Activated gamma-delta T cell (primary cell): ENCODE data around the gene SEMA6D.

Source experiments
- DNase-seq: peaks from one replicate; lab custom pipeline; 2025; lab: John Stamatoyannopoulos, UW

The SEMA6D gene

DNA sequence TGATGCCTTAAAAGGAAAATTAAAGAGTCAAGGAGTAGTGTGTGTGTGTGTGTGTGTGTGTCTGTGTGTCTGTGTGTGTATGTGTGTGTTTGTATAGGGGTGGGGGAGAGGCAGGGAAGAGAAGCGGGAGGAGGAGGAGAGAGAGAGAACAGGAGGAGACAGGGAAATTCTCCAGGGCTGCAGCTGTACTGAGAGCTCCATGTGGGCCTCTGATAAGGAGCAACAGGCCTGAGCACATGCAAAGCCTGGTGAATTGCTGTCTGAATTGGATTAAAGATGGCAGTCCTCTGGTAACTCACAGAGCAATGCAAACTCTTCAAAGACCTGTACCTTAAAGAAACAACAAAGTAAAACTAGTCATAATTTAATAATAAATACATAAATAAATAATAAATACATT, 70.6 kb downstream of the SEMA6D start:
- no peak for DNase-seq

DNA sequence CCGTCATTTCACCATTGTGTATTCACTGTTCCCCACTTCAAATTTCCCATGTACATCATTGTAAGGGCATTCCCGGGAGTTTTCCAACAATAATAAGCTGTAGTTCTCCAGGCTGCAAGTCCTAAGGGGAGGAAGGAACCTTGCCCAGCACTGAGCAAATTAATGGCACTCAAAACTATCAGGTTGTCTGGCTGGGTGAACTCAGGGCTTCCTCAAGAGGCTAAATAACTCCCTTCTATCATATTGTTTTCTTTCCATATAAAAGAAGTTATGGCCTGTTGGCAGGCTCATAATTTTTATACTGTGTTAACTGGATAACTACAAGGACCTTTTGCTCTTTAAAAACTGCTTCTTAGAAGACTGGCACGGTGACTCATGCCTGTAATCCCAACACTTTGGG, 71.4 kb downstream of the SEMA6D start:
- DNase-seq, result no peak

DNA sequence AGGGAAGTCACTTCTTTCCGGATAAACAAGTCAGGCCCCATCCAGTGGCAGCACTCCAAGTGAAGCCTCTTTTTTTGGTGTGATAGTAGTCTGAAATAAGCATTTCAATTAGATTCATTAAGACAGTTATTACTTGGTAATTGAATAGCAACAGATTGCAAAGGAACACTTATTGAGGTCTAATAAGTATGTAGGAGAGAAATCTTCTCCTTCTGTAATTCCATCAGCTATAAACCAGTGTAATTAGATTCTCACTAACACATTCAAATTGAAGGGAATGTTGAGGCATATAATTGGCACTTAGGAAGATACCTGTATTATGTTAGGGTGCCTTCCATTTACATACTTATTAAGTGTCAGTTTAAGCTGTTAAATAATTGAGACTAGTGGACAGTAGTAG, 73.9 kb downstream of the SEMA6D start:
- DNase-seq, result no peak

DNA sequence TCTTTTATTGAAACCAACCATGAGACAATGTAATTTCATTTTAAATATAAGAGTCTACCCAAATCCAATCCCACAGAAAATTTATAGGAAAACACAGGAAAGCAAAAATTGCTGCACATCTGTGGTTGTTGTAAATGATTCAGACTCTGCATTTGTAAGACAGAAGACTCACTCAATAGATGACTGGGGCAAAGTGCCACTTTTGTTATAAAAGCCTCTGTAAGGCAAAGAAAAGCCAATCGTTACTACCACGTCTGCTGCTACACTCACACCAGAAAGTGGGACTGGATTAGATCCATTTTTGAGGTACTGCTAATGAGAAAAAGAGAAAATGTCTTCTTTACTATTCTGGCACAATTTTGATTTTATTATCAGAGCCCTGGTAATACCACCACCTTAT, 74.9 kb downstream of the SEMA6D start:
- DNase-seq, result no peak

DNA sequence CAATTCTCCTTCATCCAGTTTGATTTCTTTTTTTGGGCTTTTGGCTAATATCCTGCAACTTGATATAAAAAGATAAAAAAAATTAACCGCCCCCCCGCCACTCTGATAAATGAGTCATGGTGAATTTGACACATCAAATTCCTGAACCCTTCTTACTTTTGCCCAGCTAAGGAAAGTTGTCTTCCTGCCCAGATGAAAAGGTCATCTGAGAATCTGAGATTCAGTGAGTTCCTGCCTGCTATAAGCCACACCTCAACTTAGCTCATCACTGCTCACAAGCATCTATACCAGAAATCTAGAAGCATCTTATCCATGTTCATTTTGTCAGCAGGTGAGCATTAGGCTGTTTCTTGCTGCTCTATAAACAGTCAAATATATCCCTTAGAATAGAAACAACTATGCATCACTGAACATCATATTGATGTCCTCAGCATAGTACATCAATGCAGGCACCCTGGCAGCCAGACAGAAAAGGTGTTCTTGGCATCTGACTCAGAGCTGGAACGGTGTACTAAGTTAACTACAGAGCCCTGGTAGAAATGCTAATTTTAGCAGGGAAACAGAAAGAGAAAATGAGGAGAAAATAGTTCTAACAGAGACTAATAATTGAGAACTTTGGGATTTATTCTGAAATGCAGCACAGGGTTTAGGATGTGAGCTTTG, 77.1 kb downstream of the SEMA6D start:
- no peak for DNase-seq

DNA sequence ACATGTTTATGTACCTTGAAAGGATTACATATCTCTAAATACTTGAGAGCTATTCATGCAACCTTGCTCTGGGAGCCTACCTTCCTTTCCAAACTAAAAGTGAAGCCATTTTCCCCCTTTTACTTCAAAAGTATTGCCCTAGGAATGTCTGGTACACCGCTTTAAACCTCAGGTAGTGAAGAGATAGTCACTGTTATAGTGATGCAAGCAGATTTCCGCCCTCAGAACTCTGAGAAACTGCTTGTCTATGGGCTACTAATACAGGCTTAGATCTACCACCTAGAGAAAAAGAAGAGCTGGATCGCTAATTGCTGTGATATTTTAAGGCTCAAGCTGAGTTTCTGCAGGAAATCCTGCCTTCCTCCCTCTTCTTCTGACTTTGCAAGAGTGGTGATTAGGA, 78.6 kb downstream of the SEMA6D start:
- no peak for DNase-seq

DNA sequence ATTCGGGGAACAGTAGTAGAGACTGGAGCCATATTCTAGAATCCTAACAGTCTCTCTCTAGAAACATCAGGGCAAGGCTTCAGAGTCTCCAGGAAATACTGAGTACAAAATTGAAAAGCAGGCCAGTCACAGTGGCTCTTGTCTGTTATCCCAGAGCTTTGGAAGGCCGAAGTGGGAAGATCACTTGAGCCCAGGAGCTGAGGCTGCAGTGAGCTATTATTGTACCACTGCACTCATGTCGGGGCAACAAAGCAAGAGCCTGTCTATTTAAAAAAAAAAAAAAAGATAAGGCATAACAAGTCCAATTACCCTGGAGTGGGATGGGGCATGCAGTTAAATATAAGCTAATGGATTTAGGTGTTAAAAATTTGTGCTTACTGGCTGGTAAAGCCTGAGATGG, 79.0 kb downstream of the SEMA6D start:
- no peak for DNase-seq

DNA sequence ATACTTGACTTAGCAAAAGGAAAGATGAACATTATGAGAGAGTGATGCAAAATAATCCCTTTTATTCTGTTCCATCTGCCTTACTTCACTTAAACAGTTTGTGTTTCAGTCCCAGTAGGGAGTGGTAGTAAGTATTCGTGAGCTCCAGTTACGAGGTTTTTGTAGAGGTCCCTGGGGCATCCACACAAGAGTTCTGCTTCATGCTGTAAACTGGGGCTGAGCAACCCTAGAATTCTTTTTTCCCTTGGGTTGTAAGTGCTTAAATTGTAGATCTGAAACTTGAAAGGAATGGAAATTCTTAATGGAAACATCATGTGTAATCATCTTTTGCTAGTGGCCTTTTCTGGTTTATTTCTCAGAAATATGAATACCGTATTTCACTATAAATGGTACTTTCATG, 79.5 kb downstream of the SEMA6D start:
- DNase-seq, result no peak

DNA sequence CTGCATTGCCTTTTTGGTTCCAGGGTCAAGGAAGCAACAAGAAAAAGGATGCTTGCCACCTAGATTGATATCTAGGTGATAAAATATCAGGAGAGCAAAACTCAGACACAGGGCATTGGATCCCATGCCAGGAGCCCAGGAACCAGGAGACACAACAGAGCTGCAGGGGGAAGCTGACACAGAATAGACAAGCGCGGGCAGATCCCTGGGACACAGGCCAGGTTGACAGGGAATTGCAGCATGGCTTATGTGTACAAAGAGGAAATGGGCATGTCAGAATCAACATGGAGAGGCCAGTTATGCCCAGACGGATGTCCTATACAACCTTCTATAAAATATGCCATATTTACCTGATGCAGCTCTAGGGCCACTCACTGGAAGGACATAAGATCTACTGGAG, 84.2 kb downstream of the SEMA6D start:
- DNase-seq, result no peak

DNA sequence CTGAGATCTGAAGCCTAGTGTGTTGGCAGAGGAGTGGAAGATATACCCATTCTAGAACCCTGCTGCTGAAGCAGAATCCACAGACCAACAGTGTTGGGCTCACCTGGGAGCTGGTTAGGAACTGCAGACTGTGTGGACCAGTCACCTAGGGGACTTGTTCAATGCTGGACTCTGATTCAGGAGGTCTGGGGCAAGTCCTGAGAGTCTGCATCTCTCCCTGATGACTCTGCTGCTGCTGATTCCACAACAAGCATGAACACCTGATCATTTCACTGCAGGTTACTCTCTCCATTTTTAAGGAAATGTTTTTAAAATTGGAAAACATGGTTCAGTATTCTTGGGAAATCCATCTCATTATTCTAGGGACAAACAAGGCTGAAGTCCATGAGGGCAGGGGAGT, 84.9 kb downstream of the SEMA6D start:
- DNase-seq, result no peak

DNA sequence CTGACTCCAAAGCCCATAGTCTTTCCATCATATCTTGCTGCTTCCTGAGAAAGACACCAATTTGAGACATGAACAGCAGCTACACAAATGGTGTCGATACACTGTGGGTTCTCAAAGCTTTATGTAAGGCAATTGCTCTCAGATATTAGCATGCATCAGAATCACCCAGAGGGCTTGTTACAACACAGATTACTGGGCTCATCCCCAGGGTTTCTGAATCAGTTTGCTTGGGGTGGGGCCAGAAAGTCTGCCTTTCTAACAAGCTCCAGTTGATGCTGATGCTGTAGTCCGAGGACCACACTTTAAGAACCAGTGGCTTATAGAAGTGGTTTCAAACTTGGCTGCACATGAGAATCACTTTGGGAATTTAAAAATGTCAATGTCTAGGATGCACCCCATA, 86.5 kb downstream of the SEMA6D start:
- no peak for DNase-seq

DNA sequence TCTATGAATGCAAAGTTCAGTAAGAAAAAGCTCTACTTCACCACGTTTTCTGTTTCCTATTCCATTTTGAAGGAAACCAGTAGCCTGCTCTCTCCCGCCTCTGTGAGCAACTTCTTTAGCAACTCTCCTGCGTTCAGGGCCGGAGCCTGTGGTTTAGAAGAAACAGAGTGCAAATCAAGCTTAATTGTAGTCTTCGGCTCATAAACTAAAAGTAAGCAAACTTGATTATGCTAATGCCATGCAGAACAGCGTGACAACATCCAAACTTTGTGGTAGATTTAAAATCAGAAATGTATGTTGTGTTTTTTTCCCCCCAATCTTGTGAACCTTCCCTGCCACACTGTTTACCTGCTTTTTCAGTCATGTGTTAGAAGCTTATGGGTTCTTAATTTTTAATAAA, 87.4 kb downstream of the SEMA6D start:
- no peak for DNase-seq

DNA sequence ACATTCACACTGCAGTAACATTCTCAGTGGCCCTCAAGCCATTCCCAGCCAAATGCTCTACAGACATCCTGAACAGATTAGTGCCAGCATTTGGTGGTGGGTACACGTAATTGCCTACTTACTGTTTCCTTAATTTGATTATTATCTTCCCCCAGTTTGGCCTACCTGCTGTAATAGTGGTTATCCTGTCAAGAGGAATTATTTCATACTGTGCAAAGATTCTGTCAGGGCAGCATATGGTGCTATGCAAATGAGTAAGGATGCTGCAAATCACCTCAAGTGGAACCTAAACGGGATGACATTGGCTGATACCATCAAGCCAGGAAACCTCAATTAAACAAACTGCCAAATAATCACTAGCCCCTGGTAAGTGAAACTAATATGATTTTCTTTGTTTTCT, 88.7 kb downstream of the SEMA6D start:
- no peak for DNase-seq

DNA sequence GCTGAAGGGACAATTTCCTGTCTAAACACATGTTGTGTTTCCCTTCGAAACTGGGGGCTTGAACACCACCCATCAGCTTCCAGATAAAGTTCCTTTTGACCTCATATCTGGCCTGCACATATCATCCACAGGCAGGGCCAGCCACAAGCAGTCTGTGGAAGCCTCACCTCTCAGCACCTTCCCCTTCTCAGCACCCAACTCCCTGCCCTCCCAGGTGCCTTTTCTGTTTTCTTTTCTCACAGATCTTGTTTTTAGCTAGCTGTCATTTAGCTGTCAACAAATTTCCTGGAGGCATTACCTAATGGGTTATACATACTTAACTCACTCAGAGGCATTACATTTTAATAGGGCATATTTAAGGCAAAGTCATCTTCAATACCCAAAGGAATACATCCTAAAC, 93.9 kb downstream of the SEMA6D start:
- no peak for DNase-seq

DNA sequence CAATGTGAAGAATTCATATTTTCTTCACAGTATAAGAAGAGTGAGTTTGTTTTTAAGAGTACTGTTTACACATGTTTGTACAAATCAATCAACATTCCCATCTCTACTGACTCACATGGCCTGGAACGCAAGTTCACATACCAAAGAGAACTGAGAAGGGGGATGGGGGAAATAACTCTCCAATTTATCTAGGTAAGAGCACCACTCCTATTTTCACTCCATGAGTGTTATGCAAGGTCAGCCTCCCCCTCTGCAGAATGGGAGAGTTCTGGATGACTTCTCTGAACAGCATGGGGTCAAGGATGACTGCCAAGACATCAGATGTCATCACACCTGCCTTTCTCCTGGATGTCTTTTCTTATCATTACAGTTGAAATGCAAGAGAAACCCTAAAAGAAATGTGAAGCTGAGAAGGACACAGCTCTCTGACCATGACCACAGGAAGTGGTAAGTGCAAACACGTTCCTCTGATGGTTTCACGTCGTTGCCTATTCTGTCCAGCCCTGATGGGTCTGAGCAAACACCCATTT, 95.2 kb downstream of the SEMA6D start:
- DNase-seq, result no peak

DNA sequence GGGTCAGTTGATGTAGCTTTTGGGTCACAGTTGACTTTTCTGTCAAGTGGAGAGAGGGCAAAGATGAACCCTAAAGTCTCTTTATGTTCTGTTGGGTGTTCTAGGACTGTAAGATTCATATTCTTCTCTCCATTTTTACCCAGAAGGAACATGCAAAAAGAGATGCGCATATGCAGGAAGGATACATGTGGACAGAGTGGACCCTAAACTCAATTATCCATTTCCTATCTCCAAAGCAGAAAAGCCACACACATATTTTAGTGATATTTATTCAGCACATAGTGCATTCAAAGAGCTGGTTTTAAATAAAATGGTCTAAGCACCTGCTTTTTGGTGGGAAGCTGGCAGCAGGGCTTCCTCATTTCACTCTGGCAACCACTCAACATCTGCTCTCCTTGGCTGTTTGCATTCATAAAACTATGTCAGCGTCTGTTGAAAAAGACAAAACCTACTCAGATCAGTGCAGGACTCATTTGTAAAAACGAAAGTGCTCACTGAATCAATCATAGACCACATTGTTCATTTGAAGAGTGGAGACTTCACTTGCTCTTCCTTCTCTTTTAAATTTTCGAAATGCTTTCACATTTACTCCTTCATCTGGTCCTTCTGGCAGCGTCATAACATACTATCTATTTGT, 96.6 kb downstream of the SEMA6D start:
- DNase-seq, result no peak

DNA sequence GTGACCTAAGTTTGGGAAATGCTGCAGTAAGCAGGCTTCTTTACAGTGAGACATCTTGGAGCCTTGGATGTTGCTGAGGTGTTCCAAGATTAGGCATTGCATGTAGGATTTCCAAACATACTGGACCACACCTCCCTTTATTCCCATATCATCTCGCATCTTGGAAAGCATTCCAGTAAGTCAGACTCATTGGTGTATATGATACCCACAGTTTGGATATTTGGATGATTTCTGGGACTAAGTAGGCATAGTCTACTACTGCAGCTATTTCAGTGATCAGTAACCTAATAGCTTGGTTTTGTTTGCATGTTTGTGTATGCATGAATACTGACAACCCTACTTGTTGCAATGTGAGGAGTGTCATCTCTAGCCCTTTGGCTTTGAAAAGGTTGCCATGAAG, 97.3 kb downstream of the SEMA6D start:
- DNase-seq, result no peak

DNA sequence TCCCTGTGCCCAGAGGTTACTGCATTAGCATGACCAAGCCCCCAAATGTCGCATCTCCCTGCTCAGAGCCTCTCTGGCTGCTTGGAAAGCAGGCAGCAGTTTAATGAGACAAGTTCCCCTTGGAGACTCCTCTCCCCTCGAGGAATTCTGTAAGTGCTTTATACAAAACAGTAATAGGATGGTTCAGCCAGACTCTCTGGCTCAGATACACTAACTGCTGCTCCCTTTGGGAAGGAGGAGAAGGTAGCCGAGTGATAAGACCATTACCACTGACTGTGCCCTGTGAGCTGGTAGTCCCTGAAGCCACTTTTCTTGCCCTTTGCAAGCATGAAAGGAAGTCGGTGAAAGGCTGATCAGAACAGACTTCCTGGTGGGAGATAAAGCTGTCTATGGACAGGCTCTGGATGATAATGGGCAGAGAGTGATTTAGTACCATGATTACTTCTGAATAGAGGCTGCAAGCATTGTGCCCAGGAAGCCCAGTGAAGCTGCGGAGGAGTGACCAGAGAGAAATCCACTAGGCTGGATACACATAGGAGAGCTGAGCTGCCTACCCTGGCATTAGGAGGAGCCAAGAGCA, 100.8 kb downstream of the SEMA6D start:
- no peak for DNase-seq

DNA sequence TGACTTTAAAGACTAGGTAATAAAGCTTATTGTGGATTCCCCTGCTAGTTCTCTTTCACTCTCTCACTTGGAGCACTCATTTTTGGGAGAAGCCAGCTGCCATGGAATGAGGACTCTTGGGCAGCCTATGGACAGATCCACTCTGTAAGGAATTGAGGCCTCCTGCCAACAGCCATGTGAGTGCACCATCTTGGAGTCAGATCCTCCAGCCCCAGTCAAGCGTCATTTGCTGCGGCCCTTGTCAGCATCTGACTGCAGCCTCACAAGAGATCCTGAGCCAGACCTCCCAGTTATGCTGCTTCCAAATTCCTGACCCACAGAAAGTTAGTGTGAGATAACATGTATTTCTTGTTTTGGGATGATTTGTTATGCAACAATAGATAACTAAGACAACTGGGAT, 101.9 kb downstream of the SEMA6D start:
- no peak for DNase-seq

DNA sequence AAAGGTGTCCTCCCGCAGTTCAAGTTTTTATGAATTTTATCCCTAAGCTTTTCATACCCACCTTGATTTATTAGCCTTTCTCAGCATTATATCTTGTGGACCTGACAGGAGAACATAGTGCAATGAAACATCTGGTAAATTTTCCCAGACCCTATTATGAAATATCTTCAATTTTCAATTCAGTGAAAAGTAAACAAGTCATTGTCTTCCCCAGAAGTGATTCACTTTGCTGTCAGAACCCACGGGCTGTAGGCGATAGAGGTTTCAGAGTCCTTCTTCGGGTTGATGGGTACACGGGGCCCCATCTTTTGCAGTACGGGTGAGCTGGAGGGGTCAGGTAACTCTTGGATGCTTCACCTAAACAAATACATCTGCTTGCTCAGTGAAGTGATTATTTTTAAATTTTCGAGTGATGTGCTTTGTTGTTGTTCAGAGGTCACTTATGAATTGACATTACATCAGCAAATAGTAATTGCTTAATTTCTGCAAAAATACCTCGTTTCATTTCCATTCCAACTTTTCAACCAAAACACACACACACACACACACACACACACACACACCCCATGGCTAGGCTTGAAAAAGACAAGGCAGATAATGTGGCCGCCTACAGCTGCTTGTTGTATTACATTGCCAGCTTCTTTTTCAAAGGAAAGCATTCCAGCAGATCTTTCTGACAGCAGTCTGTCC, 102.9 kb downstream of the SEMA6D start:
- DNase-seq, result no peak

DNA sequence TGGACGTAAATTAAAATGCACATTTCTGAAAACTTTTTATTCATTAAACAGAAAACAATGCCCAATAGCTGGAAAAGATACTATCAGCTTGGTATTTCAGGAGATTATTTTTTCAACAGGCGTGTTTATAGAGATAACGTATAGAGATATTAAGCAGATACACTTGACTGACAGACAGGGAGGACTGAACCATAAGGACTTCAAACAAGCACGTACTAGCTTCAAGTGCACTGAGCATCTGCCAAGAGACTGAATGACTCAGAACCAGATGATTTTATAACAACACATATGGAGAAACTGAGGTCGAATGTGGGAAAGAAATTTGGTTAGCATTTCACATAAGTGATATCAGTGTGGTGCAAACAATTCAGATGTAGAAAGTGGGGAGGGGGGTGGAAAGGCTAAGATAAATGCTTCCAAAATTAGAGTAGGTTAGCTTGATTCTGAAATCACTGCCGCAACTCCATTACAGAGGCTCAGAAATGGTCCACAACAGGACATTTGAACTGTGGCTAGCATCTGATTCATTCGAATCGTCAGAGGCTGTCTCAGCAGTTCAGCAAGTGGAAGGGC, 103.5 kb downstream of the SEMA6D start:
- DNase-seq, result no peak

DNA sequence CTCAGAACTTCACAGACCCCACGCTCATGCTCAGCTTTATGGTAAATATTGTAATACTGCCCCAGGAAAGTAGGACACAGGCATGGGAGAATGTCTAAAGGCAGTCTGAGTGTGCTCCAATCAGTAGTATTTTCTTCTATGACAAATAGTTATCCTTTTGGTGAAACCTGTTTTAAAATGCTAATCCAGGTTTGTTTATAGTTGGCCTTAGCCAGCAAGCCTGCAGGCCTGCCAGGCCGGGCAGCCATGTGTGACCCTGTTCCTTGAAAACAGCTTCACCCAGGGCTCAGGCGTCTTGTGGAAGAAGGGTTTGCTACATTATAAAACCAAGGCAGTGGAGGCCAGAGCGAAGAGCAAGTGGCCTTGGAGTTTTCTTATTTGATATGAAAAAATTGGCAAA, 104.7 kb downstream of the SEMA6D start:
- no peak for DNase-seq
